Thyroid gland (tissue), 4 donors: Measurements from ENCODE around the gene MAPRE2.

ENCODE experiments used
- POLR2A ChIP-seq, 2 donors: fragments of 450-650 bp; IDR thresholded peaks; one replicate each; pipeline ENCODE4 v1.6.1; 2017; ENCODE audit warnings: antibody characterized with exemption in 2 of 2, mild to moderate bottlenecking in 2 of 2, moderate library complexity in 1 of 2
- TF ChIP-seq, protein P1 (sequence below), 6 experiments: fragments of 200-600 bp in 3 of 6; fragments of 450-650 bp in 3 of 6; sonication (generic) in 3 of 6; IDR thresholded peaks; one replicate each; pipeline ENCODE4 v1.5.1; 2016 to 2019; ENCODE audit warnings: antibody characterized with exemption in 6 of 6, mild to moderate bottlenecking in 2 of 6, inconsistent platforms in 1 of 6, moderate library complexity in 1 of 6

DNA sequence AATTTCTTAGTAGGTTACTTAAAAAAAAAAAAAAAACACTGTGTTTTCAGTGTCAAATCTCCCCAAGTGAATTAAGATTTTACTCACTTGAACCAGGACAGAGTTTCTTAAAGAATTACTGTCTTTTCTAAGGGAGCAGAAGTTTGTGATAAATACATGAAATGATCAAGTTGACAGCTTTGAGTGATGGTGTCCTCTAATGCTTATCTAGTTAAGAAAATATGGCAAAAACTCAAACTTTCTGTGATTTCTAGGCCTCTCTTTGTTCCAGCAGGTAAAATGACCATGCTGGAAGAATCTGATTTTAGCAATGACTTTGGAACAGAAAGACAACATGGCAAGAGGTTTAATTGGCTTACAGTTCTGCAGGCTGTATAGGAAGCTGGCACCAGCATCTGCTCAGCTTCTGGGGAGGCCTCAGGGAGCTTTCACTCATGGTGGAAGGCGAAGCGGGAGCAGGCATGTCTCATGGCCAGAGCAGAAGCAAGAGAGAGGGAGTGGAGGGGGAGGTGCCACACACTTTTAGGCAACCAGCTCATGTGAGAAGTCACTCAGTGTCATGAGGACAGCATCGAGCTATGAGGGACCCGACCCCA, 6.6 kb downstream of the MAPRE2 start:
- TF ChIP-seq, protein P1, sequence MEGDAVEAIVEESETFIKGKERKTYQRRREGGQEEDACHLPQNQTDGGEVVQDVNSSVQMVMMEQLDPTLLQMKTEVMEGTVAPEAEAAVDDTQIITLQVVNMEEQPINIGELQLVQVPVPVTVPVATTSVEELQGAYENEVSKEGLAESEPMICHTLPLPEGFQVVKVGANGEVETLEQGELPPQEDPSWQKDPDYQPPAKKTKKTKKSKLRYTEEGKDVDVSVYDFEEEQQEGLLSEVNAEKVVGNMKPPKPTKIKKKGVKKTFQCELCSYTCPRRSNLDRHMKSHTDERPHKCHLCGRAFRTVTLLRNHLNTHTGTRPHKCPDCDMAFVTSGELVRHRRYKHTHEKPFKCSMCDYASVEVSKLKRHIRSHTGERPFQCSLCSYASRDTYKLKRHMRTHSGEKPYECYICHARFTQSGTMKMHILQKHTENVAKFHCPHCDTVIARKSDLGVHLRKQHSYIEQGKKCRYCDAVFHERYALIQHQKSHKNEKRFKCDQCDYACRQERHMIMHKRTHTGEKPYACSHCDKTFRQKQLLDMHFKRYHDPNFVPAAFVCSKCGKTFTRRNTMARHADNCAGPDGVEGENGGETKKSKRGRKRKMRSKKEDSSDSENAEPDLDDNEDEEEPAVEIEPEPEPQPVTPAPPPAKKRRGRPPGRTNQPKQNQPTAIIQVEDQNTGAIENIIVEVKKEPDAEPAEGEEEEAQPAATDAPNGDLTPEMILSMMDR (IDR thresholded peaks at IDR 0.05) = no peak
- TF ChIP-seq POLR2A (IDR thresholded peaks at IDR 0.05) = no peak
